Panc1 (cell line): Measurements from ENCODE around the gene MEX3D. TPM values are rescaled to one million over a fixed set of nuclear protein-coding genes. Genes with fewer than 3 reads are reported as not detected.

Experiments used
- ATAC-seq: fragments of 200-7000 bp; cut with Tn5 transposase; 2 replicates; pipeline ENCODE4 v1.9.1; 2020; ENCODE audit warnings: mild to moderate bottlenecking, moderate library complexity
- BruUV-seq: library from RNA; stranded (reverse); fragments of 400-500 nt; replicated peaks from 2 replicates; lab custom pipeline; 2021; lab: Mats Ljungman, UMichigan
- CTCF ChIA-PET: fragments of 300-600 bp; sonication (Branson Sonifier 250); formaldehyde crosslinking; loops from one replicate; lab custom pipeline; 2022; ENCODE audit warnings: antibody characterized with exemption; lab: Charles Lee
- POLR2A ChIA-PET: fragments of 300-600 bp; sonication (Branson Sonifier 250); formaldehyde crosslinking; loops from one replicate; lab custom pipeline; 2022; ENCODE audit warnings: antibody characterized with exemption; lab: Charles Lee
- DNase-seq: peaks from one replicate; pipeline ENCODE4 v3.0.0-alpha.2; 2010; ENCODE audit warnings: low read depth, low spot score
- H3K27ac ChIP-seq: 2 replicates; pipeline ENCODE4 v1.5.1; 2011; ENCODE audit warnings: mild to moderate bottlenecking, low read length, inconsistent platforms
- H3K27me3 ChIP-seq: fragments of 200-500 bp; sonication (Bioruptor generic); 2 replicates; pipeline ENCODE4 v1.6.0; 2014; ENCODE audit warnings: low read length, inconsistent platforms; ENCODE audit not compliant: control insufficient read depth, insufficient read depth
- H3K36me3 ChIP-seq: fragments of 200-500 bp; sonication (Bioruptor generic); 2 replicates; pipeline ENCODE4 v1.5.1; 2014; ENCODE audit warnings: inconsistent platforms, mild to moderate bottlenecking, low read length, moderate library complexity; ENCODE audit not compliant: control insufficient read depth, insufficient read depth
- H3K4me1 ChIP-seq: 2 replicates; pipeline ENCODE4 v1.5.1; 2011; ENCODE audit warnings: inconsistent platforms, mild to moderate bottlenecking, low read length, moderate library complexity; ENCODE audit not compliant: control insufficient read depth, insufficient read depth
- H3K4me3 ChIP-seq, 2 experiments: 2 replicates each; pipeline ENCODE4 v1.5.1; 2011 to 2012; ENCODE audit warnings: low read depth in 2 of 2, low read length in 2 of 2, mild to moderate bottlenecking in 2 of 2, inconsistent platforms in 1 of 2, moderate library complexity in 1 of 2
- H3K9me3 ChIP-seq: fragments of 200-500 bp; sonication (Bioruptor generic); 2 replicates; pipeline ENCODE4 v1.5.1; 2014; ENCODE audit warnings: low read depth, mild to moderate bottlenecking, inconsistent platforms, low read length, moderate library complexity; ENCODE audit not compliant: control insufficient read depth, insufficient read depth
- CTCF ChIP-seq: fragments of 450-650 bp; IDR thresholded peaks from 2 replicates; pipeline ENCODE4 v1.5.1; 2017; ENCODE audit warnings: mild to moderate bottlenecking
- POLR2AphosphoS5 ChIP-seq: IDR thresholded peaks from 2 replicates; pipeline ENCODE4 v1.6.1; 2012; ENCODE audit warnings: mild to moderate bottlenecking, low read depth, low read length, moderate library complexity
- SIN3A ChIP-seq: IDR thresholded peaks from 2 replicates; pipeline ENCODE4 v1.6.1; 2012; ENCODE audit warnings: low read depth, mild to moderate bottlenecking, low read length, moderate library complexity, borderline replicate concordance; ENCODE audit not compliant: insufficient read depth
- TCF7L2 ChIP-seq: IDR thresholded peaks from 2 replicates; pipeline ENCODE4 v1.6.1; 2011; ENCODE audit warnings: mild to moderate bottlenecking, low read depth, low read length, inconsistent platforms
- in situ Hi-C: cut with HindIII; loops from 2 replicates; pipeline ENCODE4 v1.10.0; 2016; ENCODE audit warnings: low sequenced_read_pairs, low pct_unique_long_range_greater_than_20kb
- intact Hi-C: fragments of 100-400 bp; cut with micrococcal nuclease; formaldehyde crosslinking; loops from one replicate; pipeline ENCODE4 v1.10.0; 2022; ENCODE audit not compliant: unreplicated experiment
- total RNA-seq: library from RNA; stranded (reverse); gene quantifications from one replicate; pipeline ENCODE4 v1.2.1, GENCODE V29; 2021; ENCODE audit not compliant: unreplicated experiment
- TF ChIP-seq, protein P1 (sequence below), 2 experiments: IDR thresholded peaks; 2 replicates each; pipeline ENCODE4 v1.6.1; 2011 to 2012; ENCODE audit warnings: low read depth in 2 of 2, control low read depth in 1 of 2, low read length in 1 of 2, mild to moderate bottlenecking in 1 of 2, moderate library complexity in 1 of 2; ENCODE audit not compliant: insufficient read depth in 1 of 2

MEX3D gene
- total RNA-seq, 1 experiment from 2014 or later: 73.7 TPM

GRCh38 chr19:1592755-1593500 is 24.8 kb upstream of the MEX3D start, which contains the start of gene MBD3:
Gene MBD3 (minus strand): TSS chr19:1592865. CDS start chr19:1592631, 234 bp downstream.
- ChIA-PET CTCF (interaction anchor here (0.6 kb wide), 1 partner anchor 44 kb away, joined by 3 read pairs; no protein-coding TSS in a partner anchor), POLR2A (interaction anchor here (0.6 kb wide), 1 partner anchor 32 kb away, joined by 9 read pairs; no protein-coding TSS in a partner anchor)
- Histone ChIP-seq H3K27me3 (no peaks in the 10 kb centered on the region), H3K27ac (peak within 1 kb of the TSS; percentile 95), H3K36me3 (peaks cover 3% of the 10 kb centered on the region; the same call in 1 of the 2 replicates), H3K4me1 (peaks cover 11% of the 10 kb centered on the region), H3K4me3 (peak within 1 kb of the TSS; percentile 82 to 87), H3K9me3 (no peaks in the 10 kb centered on the region)
- in situ Hi-C loops (no loop called here), intact Hi-C loops (no loop called here)
- TF ChIP-seq TCF7L2: peak; percentile 42; the same call in 1 of the 2 replicates
- TF ChIP-seq POLR2AphosphoS5: peak; percentile 78
- TF ChIP-seq, protein P1, sequence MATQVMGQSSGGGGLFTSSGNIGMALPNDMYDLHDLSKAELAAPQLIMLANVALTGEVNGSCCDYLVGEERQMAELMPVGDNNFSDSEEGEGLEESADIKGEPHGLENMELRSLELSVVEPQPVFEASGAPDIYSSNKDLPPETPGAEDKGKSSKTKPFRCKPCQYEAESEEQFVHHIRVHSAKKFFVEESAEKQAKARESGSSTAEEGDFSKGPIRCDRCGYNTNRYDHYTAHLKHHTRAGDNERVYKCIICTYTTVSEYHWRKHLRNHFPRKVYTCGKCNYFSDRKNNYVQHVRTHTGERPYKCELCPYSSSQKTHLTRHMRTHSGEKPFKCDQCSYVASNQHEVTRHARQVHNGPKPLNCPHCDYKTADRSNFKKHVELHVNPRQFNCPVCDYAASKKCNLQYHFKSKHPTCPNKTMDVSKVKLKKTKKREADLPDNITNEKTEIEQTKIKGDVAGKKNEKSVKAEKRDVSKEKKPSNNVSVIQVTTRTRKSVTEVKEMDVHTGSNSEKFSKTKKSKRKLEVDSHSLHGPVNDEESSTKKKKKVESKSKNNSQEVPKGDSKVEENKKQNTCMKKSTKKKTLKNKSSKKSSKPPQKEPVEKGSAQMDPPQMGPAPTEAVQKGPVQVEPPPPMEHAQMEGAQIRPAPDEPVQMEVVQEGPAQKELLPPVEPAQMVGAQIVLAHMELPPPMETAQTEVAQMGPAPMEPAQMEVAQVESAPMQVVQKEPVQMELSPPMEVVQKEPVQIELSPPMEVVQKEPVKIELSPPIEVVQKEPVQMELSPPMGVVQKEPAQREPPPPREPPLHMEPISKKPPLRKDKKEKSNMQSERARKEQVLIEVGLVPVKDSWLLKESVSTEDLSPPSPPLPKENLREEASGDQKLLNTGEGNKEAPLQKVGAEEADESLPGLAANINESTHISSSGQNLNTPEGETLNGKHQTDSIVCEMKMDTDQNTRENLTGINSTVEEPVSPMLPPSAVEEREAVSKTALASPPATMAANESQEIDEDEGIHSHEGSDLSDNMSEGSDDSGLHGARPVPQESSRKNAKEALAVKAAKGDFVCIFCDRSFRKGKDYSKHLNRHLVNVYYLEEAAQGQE (IDR thresholded peaks at IDR 0.05; ENCODE audit: insufficient read depth in 1 of 2, low read depth in 2 of 2, low read length in 1 of 2): no peak
- TF ChIP-seq CTCF: no peak
- no peak for TF ChIP-seq SIN3A
- ATAC-seq: peak; percentile 89
- no TSS peak for BruUV-seq
- no peak for DNase-seq

DNA sequence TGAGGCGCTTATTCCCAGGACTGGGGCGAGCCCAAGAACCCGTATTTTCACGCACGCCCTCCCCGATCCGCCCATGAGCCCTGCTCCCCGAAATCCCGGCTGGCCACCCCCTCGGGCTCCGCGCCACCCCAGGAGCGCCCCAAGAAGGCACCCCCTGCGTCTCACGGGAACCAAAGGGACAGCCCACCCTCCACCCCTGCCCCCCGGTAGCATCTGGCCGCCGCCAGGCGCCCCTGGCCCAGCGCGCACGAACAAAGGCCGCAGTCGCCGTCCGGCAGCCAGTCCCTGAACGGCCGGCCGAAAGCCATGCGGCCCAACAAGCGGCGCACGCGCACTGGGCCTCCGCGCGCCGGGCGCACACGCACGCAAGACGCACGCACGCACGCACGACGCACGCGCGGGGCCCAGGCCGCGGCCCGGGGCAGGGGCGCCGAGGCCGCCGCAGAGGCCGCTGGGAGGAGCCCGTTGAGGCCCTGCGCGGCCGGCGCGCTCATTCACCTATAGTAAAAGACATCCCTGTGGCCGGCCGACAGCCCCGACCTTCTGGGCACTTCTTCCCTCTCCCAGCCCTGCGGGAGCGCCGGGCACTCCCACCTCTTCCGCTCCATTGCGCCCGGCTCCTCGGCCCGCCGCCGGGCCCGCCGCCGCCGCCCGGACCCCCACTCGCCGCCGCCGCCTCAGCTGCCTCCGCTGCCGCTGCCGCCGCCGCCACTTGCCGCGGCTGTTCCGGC is 24.1 kb upstream of the MEX3D start:
- TF ChIP-seq CTCF: no peak
- TF ChIP-seq POLR2AphosphoS5: peak; percentile 87
- peak; percentile 21; the same call in 1 of the 2 replicates for TF ChIP-seq SIN3A
- ATAC-seq (peak; percentile 90), DNase-seq (no peak)
- H3K27ac ChIP-seq: peak overlapping the region; percentile 95
- intact Hi-C loops (no loop called here), in situ Hi-C loops (no loop called here)
- peaks cover 11% of the 10 kb centered on the region for H3K4me1 ChIP-seq
- peak overlapping the region; percentile 82 to 87 for H3K4me3 ChIP-seq
- H3K36me3 ChIP-seq: peaks cover 3% of the 10 kb centered on the region; the same call in 1 of the 2 replicates
- BruUV-seq: no TSS peak
- POLR2A ChIA-PET: no interaction called here
- H3K9me3 ChIP-seq: no peaks in the 10 kb centered on the region
- H3K27me3 ChIP-seq: no peaks in the 10 kb centered on the region
- CTCF ChIA-PET: no interaction called here
